H1 (cell line): ENCODE results near the gene LLGL2. TPM values are rescaled to one million over a fixed set of nuclear protein-coding genes. Genes with fewer than 3 reads are reported as not detected.

Experiments
- CTCF ChIA-PET: fragments of 300-600 bp; sonication (Branson Sonifier 250); formaldehyde crosslinking; loops from one replicate; lab custom pipeline; 2021; ENCODE audit not compliant: partially characterized antibody; lab: Charles Lee
- POLR2A ChIA-PET: fragments of 300-600 bp; sonication (Branson Sonifier 250); formaldehyde crosslinking; loops from one replicate; lab custom pipeline; 2021; ENCODE audit warnings: inconsistent platforms; ENCODE audit not compliant: partially characterized antibody; lab: Charles Lee
- DNase-seq, 2 experiments: peaks; one replicate each; pipeline versions ENCODE4 v3.0.0 to v3.0.0-alpha.2; 2010 to 2022; ENCODE audit warnings: low spot score in 2 of 2, low read depth in 1 of 2, mixed read lengths in 1 of 2
- FAIRE-seq: peaks from 2 replicates; lab custom pipeline; 2011; peaks lifted over from hg19 to GRCh38; lab: Jason Lieb, UNC
- H2AFZ ChIP-seq: 2 replicates; pipeline ENCODE4 v1.8.1; 2012; ENCODE audit warnings: low read length, inconsistent platforms
- H2AK5ac ChIP-seq: 2 replicates; pipeline ENCODE4 v1.6.1; 2013; ENCODE audit warnings: low read depth, low read length
- H2BK120ac ChIP-seq: replicated peaks from 2 replicates; pipeline ENCODE3; 2013; ENCODE audit warnings: low read depth, low read length, inconsistent platforms
- H2BK12ac ChIP-seq: 2 replicates; pipeline ENCODE4 v1.6.1; 2013; ENCODE audit warnings: low read depth, low read length
- H2BK15ac ChIP-seq: 2 replicates; pipeline ENCODE4 v1.6.1; 2013; ENCODE audit warnings: low read length
- H2BK20ac ChIP-seq: 2 replicates; pipeline ENCODE4 v1.6.1; 2013; ENCODE audit warnings: low read length
- H2BK5ac ChIP-seq: 2 replicates; pipeline ENCODE4 v1.6.1; 2013; ENCODE audit warnings: low read depth, low read length
- H3K14ac ChIP-seq: 2 replicates; pipeline ENCODE4 v1.6.1; 2013; ENCODE audit warnings: inconsistent platforms; ENCODE audit not compliant: insufficient read length
- H3K18ac ChIP-seq: 2 replicates; pipeline ENCODE4 v1.6.1; 2013; ENCODE audit warnings: low read length; ENCODE audit errors: extremely low read depth
- H3K23ac ChIP-seq: 2 replicates; pipeline ENCODE4 v1.6.1; 2013; ENCODE audit warnings: inconsistent platforms; ENCODE audit not compliant: insufficient read length
- H3K23me2 ChIP-seq: 2 replicates; pipeline ENCODE4 v1.6.1; 2013; ENCODE audit warnings: low read depth, low read length
- H3K27ac ChIP-seq: 2 replicates; pipeline ENCODE4 v1.6.1; 2011; ENCODE audit warnings: low read depth, low read length, inconsistent platforms
- H3K27me3 ChIP-seq, 4 experiments: replicated peaks in 1 of 4; 1 replicate in 1 of 4; 2 replicates in 3 of 4; pipeline versions ENCODE4 v1.6.1 to v1.8.1; 2011 to 2013; ENCODE audit warnings: low read length in 3 of 4, mild to moderate bottlenecking in 3 of 4, inconsistent platforms in 2 of 4, mixed read lengths in 2 of 4, moderate library complexity in 1 of 4; ENCODE audit not compliant: control insufficient read depth in 3 of 4, insufficient read depth in 3 of 4; ENCODE audit errors: extremely low read depth in 1 of 4
- H3K36me3 ChIP-seq, 4 experiments: 2 replicates each; pipeline versions ENCODE4 v1.6.1 to v1.8.1; 2011 to 2013; ENCODE audit warnings: mild to moderate bottlenecking in 4 of 4, low read length in 3 of 4, moderate library complexity in 2 of 4, control low read depth in 1 of 4, inconsistent platforms in 1 of 4; ENCODE audit not compliant: insufficient read depth in 4 of 4, control insufficient read depth in 2 of 4
- H3K4ac ChIP-seq: replicated peaks from 2 replicates; pipeline ENCODE3; 2013; ENCODE audit warnings: low read length, low read depth, mixed read lengths, inconsistent platforms; ENCODE audit not compliant: insufficient read length
- H3K4me1 ChIP-seq, 4 experiments: replicated peaks in 1 of 4; 1 replicate in 1 of 4; 2 replicates in 3 of 4; pipeline versions ENCODE4 v1.6.1 to v1.8.1; 2011 to 2013; ENCODE audit warnings: low read length in 3 of 4, inconsistent platforms in 2 of 4, mixed read lengths in 1 of 4; ENCODE audit not compliant: insufficient read depth in 4 of 4, control insufficient read depth in 3 of 4
- H3K4me2 ChIP-seq, 2 experiments: 2 replicates each; pipeline versions ENCODE4 v1.6.1 to v1.8.1; 2011 to 2013; ENCODE audit warnings: low read depth in 2 of 2, low read length in 2 of 2, control low read depth in 1 of 2, inconsistent platforms in 1 of 2, mild to moderate bottlenecking in 1 of 2; ENCODE audit not compliant: insufficient read depth in 1 of 2
- H3K4me3 ChIP-seq, 4 experiments: fragments of 200-600, 300-600 bp in 1 of 4; sonication (generic), shearing (Covaris generic), sonication (Bioruptor Twin) in 1 of 4; 2 replicates each; pipeline versions ENCODE4 v1.5.1 to v1.8.1; 2011 to 2016; ENCODE audit warnings: low read length in 4 of 4, low read depth in 3 of 4, control low read depth in 2 of 4, inconsistent platforms in 2 of 4, mild to moderate bottlenecking in 2 of 4, mixed read lengths in 1 of 4, moderate library complexity in 1 of 4; ENCODE audit not compliant: insufficient read depth in 2 of 4; ENCODE audit errors: extremely low read depth in 1 of 4
- H3K56ac ChIP-seq: replicated peaks from 2 replicates; pipeline ENCODE3; 2013; ENCODE audit warnings: low read depth, mild to moderate bottlenecking, mixed read lengths, low read length, inconsistent platforms; ENCODE audit not compliant: insufficient read length
- H3K79me1 ChIP-seq: 2 replicates; pipeline ENCODE4 v1.6.1; 2013; ENCODE audit warnings: low read depth, low read length, control low read depth
- H3K79me2 ChIP-seq, 2 experiments: 2 replicates each; pipeline versions ENCODE4 v1.6.1 to v1.8.1; 2012 to 2013; ENCODE audit warnings: low read length in 2 of 2, mild to moderate bottlenecking in 2 of 2, inconsistent platforms in 1 of 2; ENCODE audit not compliant: insufficient read depth in 2 of 2, control insufficient read depth in 1 of 2
- H3K9ac ChIP-seq, 4 experiments: replicated peaks in 1 of 4; 1 replicate in 1 of 4; 2 replicates in 3 of 4; pipeline versions ENCODE4 v1.6.1 to v1.8.1; 2011 to 2013; ENCODE audit warnings: low read depth in 3 of 4, low read length in 3 of 4, control low read depth in 2 of 4, mild to moderate bottlenecking in 2 of 4, moderate library complexity in 2 of 4, inconsistent platforms in 1 of 4; ENCODE audit errors: extremely low read depth in 1 of 4
- H3K9me3 ChIP-seq, 2 experiments: 2 replicates each; pipeline versions ENCODE4 v1.6.1 to v1.8.1; 2012 to 2013; ENCODE audit warnings: mild to moderate bottlenecking in 2 of 2, moderate library complexity in 2 of 2, control low read depth in 1 of 2, inconsistent platforms in 1 of 2, low read depth in 1 of 2, low read length in 1 of 2, mixed read lengths in 1 of 2; ENCODE audit not compliant: insufficient read depth in 2 of 2
- H4K20me1 ChIP-seq, 2 experiments: replicated peaks in 1 of 2; 2 replicates each; pipeline versions ENCODE3 to v1.8.1; 2011 to 2013; ENCODE audit warnings: inconsistent platforms in 2 of 2, low read length in 2 of 2, mild to moderate bottlenecking in 1 of 2; ENCODE audit not compliant: insufficient read depth in 2 of 2, control insufficient read depth in 1 of 2
- H4K5ac ChIP-seq: 2 replicates; pipeline ENCODE4 v1.6.1; 2013; ENCODE audit warnings: low read length, low read depth, mixed read lengths, inconsistent platforms; ENCODE audit not compliant: insufficient read length
- H4K8ac ChIP-seq: 2 replicates; pipeline ENCODE4 v1.8.0; 2013; ENCODE audit warnings: mild to moderate bottlenecking, moderate library complexity, low read length, inconsistent platforms; ENCODE audit not compliant: insufficient read depth; ENCODE audit errors: extremely low read depth
- H4K91ac ChIP-seq: replicated peaks from 2 replicates; pipeline ENCODE3; 2013; ENCODE audit warnings: low read length, mixed read lengths, inconsistent platforms; ENCODE audit not compliant: insufficient read length
- WGBS, 2 experiments: shearing (Covaris generic) in 1 of 2; methylation state at CpG; one replicate each; pipeline versions ENCODE4 v1.1.6 to v1.1.7; 2013 to 2015; ENCODE audit warnings: low lambda C conversion rate in 2 of 2, mixed read lengths in 2 of 2, inconsistent platforms in 1 of 2, low coverage in 1 of 2, missing lambda C conversion rate in 1 of 2; ENCODE audit not compliant: insufficient replicate concordance in 2 of 2, insufficient coverage in 1 of 2, insufficient read length in 1 of 2; ENCODE audit errors: extremely low coverage in 1 of 2, missing lambda C conversion rate in 1 of 2; 5-methylcytosine and 5-hydroxymethylcytosine counted together
- polyA plus RNA-seq, 7 experiments: library from polyadenylated mRNA; depleted of rRNA in 3 of 7; stranded (reverse) in 5 of 7; unstranded in 2 of 7; fragments of >200 nt in 5 of 7; fragments of 200-250 nt in 2 of 7; gene quantifications; 1 replicate in 5 of 7; 2 replicates in 1 of 7; 4 replicates in 1 of 7; pipeline versions ENCODE4 v1.2.1 to v1.2.3, GENCODE V29; 2011 to 2013; ENCODE audit warnings: missing spikeins in 2 of 7, mixed read lengths in 2 of 7
- total RNA-seq: library from RNA; stranded (reverse); fragmentation: NEBNext Ultra II Directional; extraction: Animal tissue kit (Norgen Biotek cat#: 25700); gene quantifications from 2 replicates; pipeline ENCODE4 v1.2.1, GENCODE V29; 2021

LLGL2 gene
- total and polyA plus RNA-seq, 2 of the 8 experiments (the other 6 are each of a cell fraction or from before 2014, with no cell fraction given), result 64.5 to 77.1 TPM

- 84% methylated on average over 11 of the region's 11 CpGs; no CpG with 5 or more reads in 1 of the 2 experiments for WGBS, 2 experiments
- H3K23me2 ChIP-seq, result no peaks in the 10 kb centered on the region
- no peaks in the 10 kb centered on the region for H3K79me2 ChIP-seq
- no peak overlapping the region for H2BK5ac ChIP-seq
- no peak overlapping the region for H4K91ac ChIP-seq
- no peak overlapping the region for H3K4me3 ChIP-seq
- H3K9me3 ChIP-seq, result no peaks in the 10 kb centered on the region
- FAIRE-seq (no peak), DNase-seq (no peak)
- peaks cover 0 to 4% (median 1%) of the 10 kb centered on the region in 4 experiments; a peak in 4 of 7 replicates for H3K4me1 ChIP-seq
- H3K27ac ChIP-seq, result no peak overlapping the region
- ChIA-PET POLR2A (interaction anchor here (0.9 to 1.6 kb wide), 3 partner anchors 18 to 38 kb away, joined by 3 to 4 read pairs (median 4); no protein-coding TSS in a partner anchor), CTCF (interaction anchor here (1.0 to 59.2 kb wide), 7 partner anchors 9 to 133 kb away, joined by 3 to 2200 read pairs (median 8); partner anchors contain the start of genes RECQL5, SAP30BP and SMIM5)
- H3K36me3 ChIP-seq, result no peaks in the 10 kb centered on the region
- H3K14ac ChIP-seq, result no peak overlapping the region
- no peak overlapping the region for H3K4me2 ChIP-seq
- H3K56ac ChIP-seq, result no peak overlapping the region
- no peak overlapping the region for H2BK20ac ChIP-seq
- no peak overlapping the region for H2AFZ ChIP-seq
- no peaks in the 10 kb centered on the region for H3K79me1 ChIP-seq
- no peak overlapping the region for H3K23ac ChIP-seq
- H2BK120ac ChIP-seq, result no peak overlapping the region
- H4K8ac ChIP-seq, result no peak overlapping the region
- no peaks in the 10 kb centered on the region; a peak in 1 of 7 replicates for H3K27me3 ChIP-seq
- H2BK12ac ChIP-seq, result no peak overlapping the region
- no peak overlapping the region for H3K9ac ChIP-seq
- H2AK5ac ChIP-seq, result no peak overlapping the region
- H4K20me1 ChIP-seq, result peaks cover 0 to 1% of the 10 kb centered on the region in 2 experiments
- no peak overlapping the region for H3K18ac ChIP-seq
- H4K5ac ChIP-seq, result no peak overlapping the region
- H3K4ac ChIP-seq, result no peak overlapping the region
- H2BK15ac ChIP-seq, result no peak overlapping the region
Observed at GRCh38 chr17:75617675-75618074, 92.2 kb downstream of the LLGL2 start.
